ENCODE measurements around the gene LTA.

DNA sequence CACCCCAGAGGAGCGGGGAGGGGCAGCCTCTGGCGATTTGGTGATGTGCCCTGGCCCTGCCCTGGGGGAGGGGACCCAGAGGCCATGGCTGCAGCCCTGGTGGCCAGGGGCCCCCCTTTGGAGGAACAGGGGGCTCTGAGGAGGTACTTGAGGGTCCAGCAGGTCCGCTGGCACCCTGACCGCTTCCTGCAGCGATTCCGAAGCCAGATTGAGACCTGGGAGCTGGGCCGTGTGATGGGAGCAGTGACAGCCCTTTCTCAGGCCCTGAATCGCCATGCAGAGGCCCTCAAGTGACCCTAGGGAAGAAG is 13.8 kb upstream of the LTA start:
- TF ChIP-seq CTCF (IDR thresholded peaks at IDR 0.05) (no peak), POLR2AphosphoS5 (IDR thresholded peaks at IDR 0.05) (no peak), POLR2A (IDR thresholded peaks at IDR 0.05) (no peak), EP300 (IDR thresholded peaks at IDR 0.05) (no peak)

Data from upper lobe of left lung (tissue), 4 donors.